Measurements from ENCODE around the gene ZNF846.
A peak's percentile ranks its signal among the peaks of the same experiment; 100 is the strongest.
"Not testable (repeated sequence)": the region's sequence is repeated elsewhere in the genome, so short reads cannot be mapped to it uniquely, and the experiment has no call there.

The ZNF846 gene

GRCh38 chr19:9789066-9789465, 20.5 kb upstream of the ZNF846 start:
- DNase-seq (ENCODE audit: insufficient read length, low spot score) (no peak), FAIRE-seq (no peak)
- no peak for TF ChIP-seq POLR2A (IDR thresholded peaks at IDR 0.05; ENCODE audit: low read depth, low read length)

- FAIRE-seq, result not testable (repeated sequence)
Measured at GRCh38 chr19:9788604-9789003, 20.1 kb upstream of the ZNF846 start.

GRCh38 chr19:9786819-9787218, 18.3 kb upstream of the ZNF846 start:
- DNase-seq (ENCODE audit: insufficient read length, low spot score), result no peak
- no peak for FAIRE-seq
- TF ChIP-seq POLR2A (IDR thresholded peaks at IDR 0.05; ENCODE audit: low read depth, low read length), result no peak

More at GRCh38 chr19:9788604-9789003, 20.1 kb upstream of the ZNF846 start:
- not testable (repeated sequence) for DNase-seq (ENCODE audit: insufficient read length, low spot score)

GRCh38 chr19:9786342-9786741, 17.8 kb upstream of the ZNF846 start:
- TF ChIP-seq POLR2A (IDR thresholded peaks at IDR 0.05; ENCODE audit: low read depth, low read length), result no peak
- DNase-seq (ENCODE audit: insufficient read length, low spot score) (no peak), FAIRE-seq (no peak)

GRCh38 chr19:9785367-9786331, 17.1 kb upstream of the ZNF846 start:
- TF ChIP-seq POLR2A (IDR thresholded peaks at IDR 0.05; ENCODE audit: low read depth, low read length), result peak; percentile 28; the same call in 1 of the 2 replicates
- peak; percentile 69 for DNase-seq (ENCODE audit: insufficient read length, low spot score)
- no peak for FAIRE-seq

GRCh38 chr19:9784163-9784496, 15.6 kb upstream of the ZNF846 start:
- not testable (repeated sequence) for DNase-seq (ENCODE audit: insufficient read length, low spot score); FAIRE-seq

- DNase-seq (ENCODE audit: insufficient read length, low spot score) (no peak), FAIRE-seq (no peak)
- TF ChIP-seq POLR2A (IDR thresholded peaks at IDR 0.05; ENCODE audit: low read depth, low read length), result no peak
Measured at GRCh38 chr19:9782338-9782737, 13.8 kb upstream of the ZNF846 start.

- no peak for TF ChIP-seq POLR2A (IDR thresholded peaks at IDR 0.05; ENCODE audit: low read depth, low read length)
- DNase-seq (ENCODE audit: insufficient read length, low spot score) (no peak), FAIRE-seq (no peak)
Measured at GRCh38 chr19:9757544-9758501, 10.7 kb downstream of the ZNF846 start.

- FAIRE-seq (no peak), DNase-seq (ENCODE audit: insufficient read length, low spot score) (no peak)
- TF ChIP-seq POLR2A (IDR thresholded peaks at IDR 0.05; ENCODE audit: low read depth, low read length), result no peak
Measured at GRCh38 chr19:9752701-9753443, 15.7 kb downstream of the ZNF846 start.

GRCh38 chr19:9751446-9751845, 17.1 kb downstream of the ZNF846 start:
- FAIRE-seq (no peak), DNase-seq (ENCODE audit: insufficient read length, low spot score) (no peak)
- no peak for TF ChIP-seq POLR2A (IDR thresholded peaks at IDR 0.05; ENCODE audit: low read depth, low read length)

- no peak for FAIRE-seq
- TF ChIP-seq POLR2A (IDR thresholded peaks at IDR 0.05; ENCODE audit: low read depth, low read length), result no peak
- DNase-seq (ENCODE audit: insufficient read length, low spot score), result no peak
Measured at GRCh38 chr19:9741476-9742171, 26.9 kb downstream of the ZNF846 start.

GRCh38 chr19:9735986-9736385, 32.6 kb downstream of the ZNF846 start:
- no peak for DNase-seq (ENCODE audit: insufficient read length, low spot score)
- TF ChIP-seq POLR2A (IDR thresholded peaks at IDR 0.05; ENCODE audit: low read depth, low read length), result no peak
- FAIRE-seq, result no peak

GRCh38 chr19:9730056-9730455, 38.5 kb downstream of the ZNF846 start:
- FAIRE-seq; DNase-seq (ENCODE audit: insufficient read length, low spot score): not testable (repeated sequence)

Data from H54 (cell line).